GM04504 (cell line): Measurements from ENCODE around the gene FNDC3B.

Experiments used
- DNase-seq: peaks from one replicate; pipeline ENCODE4 v3.0.0-alpha.2; 2012; ENCODE audit warnings: low read depth

Gene FNDC3B

DNA sequence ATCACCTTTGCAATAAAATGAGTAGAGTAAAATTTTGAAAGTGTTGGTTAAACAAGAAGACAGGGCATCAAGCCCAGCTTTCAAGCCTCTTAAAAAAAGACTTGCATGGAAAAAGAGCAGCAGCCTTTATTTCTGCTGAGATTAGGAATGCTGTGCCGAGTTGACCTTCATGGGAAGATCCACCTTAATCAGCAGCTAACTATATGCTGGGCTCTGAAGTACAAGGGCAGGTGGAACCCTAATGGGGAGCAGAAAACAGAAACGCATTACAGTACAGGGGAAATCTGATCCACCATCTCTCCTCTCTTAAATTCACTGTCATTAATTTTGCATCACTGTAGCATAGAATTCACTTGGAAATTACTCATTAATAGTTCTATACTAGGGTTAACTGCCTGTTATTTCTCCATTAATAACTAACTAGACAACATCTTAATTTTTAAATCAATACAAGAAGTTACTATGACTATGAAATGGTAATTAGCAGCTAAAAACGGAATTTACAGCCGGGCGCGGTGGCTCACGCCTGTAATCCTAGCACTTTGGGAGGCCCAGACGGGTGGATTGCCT lies 275.3 kb downstream of the FNDC3B start:
- no peak for DNase-seq

DNA sequence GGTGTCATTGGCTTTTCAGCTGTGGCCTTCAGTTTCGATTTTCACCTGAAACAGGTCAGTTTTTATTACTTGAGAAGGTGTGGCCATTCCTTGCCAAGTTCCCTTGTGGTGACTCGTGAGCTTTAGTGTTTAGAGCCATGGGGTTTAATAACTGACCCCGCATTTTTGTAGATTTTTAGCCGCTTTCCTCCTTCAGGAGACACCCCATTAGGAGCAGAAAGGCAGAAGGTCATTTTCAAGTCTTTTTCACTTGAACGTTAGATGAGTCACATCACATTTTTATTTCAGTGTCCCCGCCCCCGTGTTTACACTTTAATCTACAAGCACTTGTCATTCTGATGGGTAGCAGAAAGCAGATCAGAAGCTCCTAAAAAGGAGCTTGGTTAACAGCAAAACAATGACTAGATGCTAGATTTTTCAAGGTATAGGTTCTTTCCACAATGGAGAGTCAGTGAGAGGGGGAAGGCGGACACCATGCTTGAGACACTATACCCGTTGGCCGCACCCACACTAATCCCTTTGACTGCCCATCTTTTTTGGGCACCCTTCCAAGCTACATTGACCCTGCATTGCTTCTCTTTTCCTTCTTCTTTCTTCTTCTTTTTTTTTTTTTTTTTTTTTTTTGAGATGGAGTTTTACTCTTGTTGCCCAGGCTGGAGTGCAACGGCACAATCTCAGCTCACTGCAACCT lies 276.2 kb downstream of the FNDC3B start:
- DNase-seq: no peak

DNA sequence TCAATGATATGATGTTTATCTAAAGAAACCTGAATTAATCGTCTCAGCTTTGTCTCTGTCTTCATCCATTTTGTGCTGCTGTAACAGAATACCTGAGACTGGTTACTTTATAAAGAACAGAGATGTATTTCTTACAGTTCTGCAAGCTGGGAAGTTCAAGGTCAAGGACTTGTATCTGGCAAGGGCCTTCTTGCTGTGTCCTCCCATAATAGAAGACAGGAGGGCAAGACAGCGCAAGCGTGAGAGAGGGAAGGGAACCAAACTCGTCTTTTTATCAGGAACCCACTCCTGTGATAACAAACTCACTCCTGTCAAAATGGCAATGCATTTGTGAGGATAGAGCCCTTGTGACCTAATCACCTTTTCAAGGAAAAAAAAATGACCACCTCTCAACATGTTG lies 277.4 kb downstream of the FNDC3B start:
- DNase-seq: no peak

- DNase-seq: no peak
These were observed 278.1 kb downstream of the FNDC3B start for GRCh38 chr3:172317481-172317880.

DNA sequence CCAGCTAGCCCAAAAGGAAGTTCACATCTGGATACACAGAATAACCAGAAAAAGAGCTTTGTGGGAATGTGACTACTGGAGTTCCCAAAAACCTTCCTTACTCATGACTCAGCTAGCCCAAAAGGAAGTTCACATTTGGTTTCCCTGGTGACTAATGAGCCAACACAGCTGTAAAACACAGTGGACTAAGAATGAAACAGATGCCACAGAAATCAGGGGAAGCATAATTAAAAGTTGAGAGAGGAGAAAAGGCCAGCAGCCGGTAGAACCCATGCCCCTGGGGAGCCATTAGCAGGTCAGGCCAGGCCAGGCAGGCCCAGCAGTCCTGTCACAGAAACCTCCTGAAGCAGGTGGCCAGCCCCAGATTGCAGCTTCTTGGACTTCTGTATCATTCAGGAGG lies 278.6 kb downstream of the FNDC3B start:
- DNase-seq: peak; percentile 97

- DNase-seq: no peak
These were observed 280.2 kb downstream of the FNDC3B start for GRCh38 chr3:172319595-172319994.

- DNase-seq: no peak
These were observed 281.1 kb downstream of the FNDC3B start for GRCh38 chr3:172320468-172320867.

DNA sequence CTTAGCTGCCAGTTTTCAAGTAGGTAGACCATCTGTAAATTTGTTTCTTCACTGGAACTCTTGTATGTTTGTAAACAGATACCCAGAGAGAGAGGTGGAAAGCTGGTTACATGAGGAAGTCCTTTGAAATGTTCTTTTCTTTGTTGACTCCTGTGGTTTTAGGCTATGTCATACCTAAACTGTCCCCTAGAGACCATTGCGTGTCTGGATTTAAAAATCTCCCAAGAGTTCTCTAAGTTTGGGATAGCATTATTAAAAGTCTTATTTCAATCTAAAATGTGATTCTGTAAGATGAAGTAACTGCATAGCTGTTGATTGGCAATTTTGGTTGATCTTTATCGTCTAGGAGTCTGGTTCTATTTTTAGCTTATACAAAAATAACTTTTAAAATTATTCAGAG lies 281.7 kb downstream of the FNDC3B start:
- no peak for DNase-seq

- no peak for DNase-seq
These were observed 284.7 kb downstream of the FNDC3B start for GRCh38 chr3:172323894-172324610.

DNA sequence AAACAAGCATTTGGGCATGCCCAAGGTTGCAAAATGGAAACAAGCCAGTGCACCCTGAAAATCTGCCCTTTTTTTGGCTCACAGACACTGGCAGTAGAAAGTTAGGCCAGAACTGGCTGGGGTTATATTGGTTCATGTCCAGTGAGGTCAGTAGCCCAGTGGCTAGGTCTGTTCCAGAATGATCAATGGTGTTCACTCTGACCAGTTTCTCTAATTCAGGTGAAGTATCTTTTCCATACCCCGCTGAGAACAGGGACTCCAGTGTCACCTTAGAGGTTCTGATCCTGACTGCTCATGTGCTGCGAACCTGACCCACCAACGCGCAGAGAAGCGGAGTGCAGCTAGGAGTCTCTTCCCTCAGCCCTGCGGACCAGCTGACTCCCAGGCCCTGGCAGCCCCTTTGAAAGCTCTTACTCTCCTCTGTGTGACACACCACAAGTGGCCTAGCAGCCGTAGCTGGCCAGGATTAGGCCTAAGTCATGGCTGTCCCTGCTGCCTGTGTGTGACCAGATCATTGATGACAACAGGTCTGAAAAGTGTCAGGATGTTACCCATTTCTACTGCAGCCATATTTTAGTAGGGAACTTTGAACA lies 285.3 kb downstream of the FNDC3B start:
- DNase-seq: no peak

GRCh38 chr3:172325461-172325860 lies 286.1 kb downstream of the FNDC3B start:
- no peak for DNase-seq

DNA sequence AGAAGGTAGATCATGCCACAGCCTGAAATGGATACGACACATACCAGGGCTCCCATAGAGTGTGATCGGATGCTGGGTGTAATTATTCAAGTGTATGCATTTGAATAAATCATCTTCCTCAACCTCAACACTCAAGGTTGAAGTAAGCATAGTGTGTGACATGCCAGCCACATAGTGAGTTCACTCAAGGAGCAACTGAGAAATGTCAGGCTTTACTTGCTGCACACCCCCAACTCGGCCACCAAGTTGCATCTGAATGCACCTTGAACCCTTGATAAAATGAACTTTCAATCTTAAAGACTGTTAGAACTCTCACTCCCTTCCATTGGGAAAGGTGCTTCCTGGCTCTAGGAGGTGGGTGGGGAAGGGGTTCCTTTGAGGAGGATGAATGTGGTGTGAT lies 287.6 kb downstream of the FNDC3B start:
- no peak for DNase-seq

DNA sequence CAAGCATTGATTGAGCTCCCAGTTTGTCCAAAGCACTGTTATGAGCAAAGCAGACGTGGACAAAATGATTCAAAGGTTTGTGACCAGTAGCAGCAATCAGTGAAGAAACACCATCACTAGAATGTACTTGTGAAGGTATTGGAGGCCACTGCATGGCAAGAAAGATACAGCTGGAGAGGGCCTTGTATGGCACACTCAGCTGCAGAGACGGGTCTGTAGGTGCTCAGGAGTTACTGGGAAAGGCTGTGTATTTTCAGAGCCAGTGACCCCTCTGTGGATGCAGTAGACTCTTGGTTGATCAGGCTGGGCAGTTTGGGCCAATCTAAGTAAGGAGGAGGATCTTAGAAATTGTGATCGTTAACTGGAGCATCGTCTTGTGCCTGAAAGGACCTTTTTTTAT lies 288.9 kb downstream of the FNDC3B start:
- no peak for DNase-seq

DNA sequence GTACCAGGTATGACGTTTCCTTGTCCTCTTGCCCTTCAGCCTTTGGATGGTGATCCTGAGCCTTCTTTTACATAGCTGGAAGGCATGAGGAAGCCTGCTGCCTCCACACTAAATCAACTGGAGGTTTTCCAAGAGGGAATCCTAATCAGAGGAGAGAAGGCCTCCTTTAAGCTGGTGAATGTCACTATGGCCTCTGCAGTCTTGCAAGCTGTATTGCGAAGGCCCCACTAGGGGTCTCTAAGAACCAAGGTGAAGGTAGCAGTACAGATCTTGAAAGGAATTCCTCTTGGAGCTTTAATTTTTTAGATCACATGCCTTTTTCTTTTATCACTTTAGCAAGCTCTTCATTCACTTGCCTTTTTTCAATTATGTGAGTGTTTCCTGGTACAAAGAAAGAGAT lies 289.7 kb downstream of the FNDC3B start:
- no peak for DNase-seq

DNA sequence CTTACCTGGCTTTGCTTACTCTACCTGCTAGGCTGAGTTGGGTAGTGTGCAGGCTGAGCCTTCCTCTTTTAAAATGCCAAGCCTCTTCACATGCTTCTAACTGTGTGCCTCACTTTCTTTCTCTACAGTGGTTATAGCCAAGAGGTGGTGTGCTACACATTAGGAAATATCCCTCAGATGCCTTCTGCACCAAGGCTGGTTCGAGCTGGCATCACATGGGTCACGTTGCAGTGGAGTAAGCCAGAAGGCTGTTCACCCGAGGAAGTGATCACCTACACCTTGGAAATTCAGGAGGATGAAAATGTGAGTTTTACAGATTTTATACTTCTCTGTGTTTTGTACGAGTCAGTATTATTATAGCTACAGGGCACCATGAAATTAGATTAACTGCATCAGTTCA lies 291.0 kb downstream of the FNDC3B start:
- no peak for DNase-seq

- no peak for DNase-seq
These were observed 293.1 kb downstream of the FNDC3B start for GRCh38 chr3:172332256-172333041.

DNA sequence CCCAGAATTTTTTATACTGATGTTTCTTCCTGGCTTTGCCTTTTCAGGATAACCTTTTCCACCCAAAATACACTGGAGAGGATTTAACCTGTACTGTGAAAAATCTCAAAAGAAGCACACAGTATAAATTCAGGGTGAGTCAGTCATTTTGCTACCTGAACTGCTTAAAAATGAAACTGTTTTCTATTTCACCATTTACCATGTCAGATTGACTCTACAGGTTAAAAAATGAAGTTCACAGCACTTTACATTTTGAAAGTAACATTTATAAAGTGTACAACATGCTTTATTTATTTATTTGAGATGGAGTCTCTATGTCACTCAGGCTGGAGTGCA lies 293.6 kb downstream of the FNDC3B start:
- no peak for DNase-seq

DNA sequence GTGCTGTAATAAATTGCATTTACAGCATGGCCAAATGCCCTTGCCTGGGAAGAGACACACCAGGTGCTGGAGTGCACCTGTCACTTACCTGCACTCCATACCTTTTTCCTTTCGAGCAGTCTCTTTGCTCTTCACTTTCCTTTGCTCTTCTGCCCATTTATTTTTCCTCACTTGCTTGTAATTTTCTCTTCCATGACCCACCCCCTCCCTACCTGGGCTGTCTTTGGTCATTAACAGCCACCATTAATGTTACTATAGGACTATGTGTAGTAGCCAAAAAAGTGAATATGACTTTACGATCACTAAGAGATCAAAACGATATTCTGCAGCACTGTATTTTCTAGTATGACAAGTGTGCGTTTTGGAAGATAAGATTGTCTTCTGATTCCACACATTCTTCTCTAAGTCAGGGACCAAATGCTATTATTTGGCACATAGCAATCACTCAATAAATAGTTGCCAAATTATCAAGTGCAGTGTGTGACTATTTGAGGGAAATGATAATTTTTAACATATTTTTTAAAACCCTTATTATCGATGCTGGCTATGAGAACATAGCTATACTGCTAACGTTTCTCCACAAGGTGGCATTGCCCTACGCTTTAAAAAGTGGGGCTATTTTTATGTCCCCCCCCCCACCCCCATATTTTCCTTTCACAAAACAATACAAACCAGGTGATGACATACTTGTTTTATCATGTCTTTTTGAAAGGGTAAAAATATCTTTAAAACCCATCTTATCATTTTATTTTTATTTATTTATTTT lies 294.5 kb downstream of the FNDC3B start:
- DNase-seq: no peak

- no peak for DNase-seq
These were observed 295.4 kb downstream of the FNDC3B start for GRCh38 chr3:172334671-172335207.

GRCh38 chr3:172339892-172340291 lies 300.5 kb downstream of the FNDC3B start:
- no peak for DNase-seq

DNA sequence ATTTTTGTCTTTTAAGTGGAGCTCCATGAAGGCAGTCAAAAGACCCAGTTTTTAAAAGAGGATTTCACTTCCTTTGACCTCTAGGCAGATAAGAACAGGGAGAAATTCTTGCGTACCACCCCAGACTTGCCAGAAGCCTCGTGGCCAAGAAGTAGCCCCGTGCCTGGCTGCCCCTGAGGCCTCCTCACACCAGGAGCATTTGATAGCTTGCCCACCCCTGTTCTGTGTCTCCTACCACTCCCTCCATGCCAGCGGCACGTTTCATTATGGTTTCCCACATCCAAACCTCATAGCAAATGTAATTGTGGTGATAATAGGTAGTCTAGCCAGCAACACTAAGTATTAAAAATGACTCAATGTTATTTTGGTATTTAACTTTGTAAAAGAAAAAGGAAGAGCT lies 301.2 kb downstream of the FNDC3B start:
- no peak for DNase-seq
